ENCODE data around the gene N4BP3.
"Not testable (repeated sequence)": the region's sequence is repeated elsewhere in the genome, so short reads cannot be mapped to it uniquely, and the experiment has no call there.

The N4BP3 gene

DNA sequence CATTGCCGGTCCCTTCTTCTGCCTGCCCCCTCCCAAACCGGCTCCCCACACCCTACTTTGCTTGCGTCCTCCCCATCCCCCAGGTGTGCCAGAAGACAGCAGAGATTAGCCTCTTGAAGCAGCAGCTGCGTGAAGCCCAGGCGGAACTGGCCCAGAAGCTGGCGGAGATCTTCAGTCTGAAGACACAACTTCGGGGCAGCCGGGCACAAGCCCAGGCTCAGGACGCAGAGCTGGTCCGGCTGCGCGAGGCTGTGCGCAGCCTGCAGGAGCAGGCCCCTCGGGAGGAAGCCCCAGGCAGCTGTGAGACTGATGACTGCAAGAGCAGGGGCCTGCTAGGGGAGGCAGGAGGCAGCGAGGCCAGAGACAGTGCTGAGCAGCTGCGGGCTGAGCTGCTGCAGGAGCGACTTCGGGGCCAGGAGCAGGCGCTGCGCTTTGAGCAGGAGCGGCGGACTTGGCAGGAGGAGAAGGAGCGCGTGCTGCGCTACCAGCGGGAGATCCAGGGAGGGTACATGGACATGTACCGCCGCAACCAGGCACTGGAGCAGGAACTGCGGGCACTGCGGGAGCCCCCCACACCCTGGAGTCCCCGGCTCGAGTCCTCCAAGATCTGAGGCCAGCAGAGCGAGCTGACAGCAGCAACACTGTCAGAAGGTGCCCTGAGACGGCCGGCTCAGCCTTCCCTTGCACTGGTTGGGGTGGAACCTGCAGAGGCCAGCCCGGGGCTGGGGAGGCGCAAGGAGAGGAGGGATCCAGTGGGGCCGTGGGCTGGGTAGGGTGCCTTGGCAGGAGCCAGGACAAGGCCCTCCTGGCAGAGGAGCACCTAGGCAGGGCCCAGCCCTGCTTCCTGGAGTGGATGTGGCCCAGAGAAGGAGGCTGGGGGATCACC is 8.3 kb downstream of the N4BP3 start:
- DNase-seq (ENCODE audit: low read depth, low spot score), result no peak

- DNase-seq (ENCODE audit: low read depth, low spot score), result no peak
Observed at GRCh38 chr5:178122346-178122745, 9.0 kb downstream of the N4BP3 start.

- DNase-seq (ENCODE audit: low read depth, low spot score), result no peak
Observed at GRCh38 chr5:178123094-178123965, 10.0 kb downstream of the N4BP3 start.

DNA sequence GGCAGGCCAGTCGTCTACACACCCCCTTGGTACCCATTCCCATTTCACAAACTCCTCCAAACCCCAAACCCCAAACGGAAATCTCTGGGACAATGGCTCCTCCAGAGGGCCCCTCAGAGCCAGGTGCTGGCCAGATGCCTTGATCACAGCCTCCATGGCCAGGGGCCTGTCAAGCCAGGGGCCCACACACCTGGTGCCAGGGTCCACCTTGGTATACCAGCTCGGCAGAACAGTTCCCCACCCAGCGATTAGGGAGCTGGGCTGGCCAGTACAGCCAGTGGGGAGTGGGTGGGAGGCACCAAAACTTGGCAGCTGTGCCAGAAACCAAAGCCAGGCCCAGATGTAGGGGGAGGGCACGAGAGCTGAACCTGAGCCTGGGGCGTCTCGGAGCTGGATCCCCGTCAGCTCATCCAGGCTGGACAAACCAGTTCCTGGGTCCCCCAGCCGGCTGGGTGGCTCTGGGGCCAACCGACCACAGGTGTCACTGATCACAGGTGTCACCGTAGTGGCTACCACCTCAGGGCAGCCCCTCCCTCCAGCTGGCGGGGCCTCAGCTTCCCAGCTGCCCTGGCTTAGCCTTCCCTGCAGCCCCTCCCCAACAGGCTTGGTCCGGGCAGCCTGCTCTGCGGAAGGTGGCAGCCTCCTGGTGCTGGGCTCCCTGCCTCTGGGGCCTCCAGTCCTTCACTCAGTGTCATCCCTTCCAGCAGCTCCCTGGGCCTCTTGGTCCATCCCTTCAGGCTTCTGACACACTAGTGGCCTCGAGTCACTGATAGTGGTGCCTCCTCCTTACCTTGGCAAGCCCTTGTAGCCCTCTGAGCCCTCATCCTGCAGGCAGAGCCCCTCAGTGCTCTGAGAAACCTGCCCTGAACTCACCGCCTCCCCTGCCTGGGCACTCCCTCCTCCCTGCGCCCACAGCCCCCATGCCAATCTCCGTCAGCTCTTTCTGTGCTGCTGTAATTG is 10.9 kb downstream of the N4BP3 start:
- no peak for DNase-seq (ENCODE audit: low read depth, low spot score)

DNA sequence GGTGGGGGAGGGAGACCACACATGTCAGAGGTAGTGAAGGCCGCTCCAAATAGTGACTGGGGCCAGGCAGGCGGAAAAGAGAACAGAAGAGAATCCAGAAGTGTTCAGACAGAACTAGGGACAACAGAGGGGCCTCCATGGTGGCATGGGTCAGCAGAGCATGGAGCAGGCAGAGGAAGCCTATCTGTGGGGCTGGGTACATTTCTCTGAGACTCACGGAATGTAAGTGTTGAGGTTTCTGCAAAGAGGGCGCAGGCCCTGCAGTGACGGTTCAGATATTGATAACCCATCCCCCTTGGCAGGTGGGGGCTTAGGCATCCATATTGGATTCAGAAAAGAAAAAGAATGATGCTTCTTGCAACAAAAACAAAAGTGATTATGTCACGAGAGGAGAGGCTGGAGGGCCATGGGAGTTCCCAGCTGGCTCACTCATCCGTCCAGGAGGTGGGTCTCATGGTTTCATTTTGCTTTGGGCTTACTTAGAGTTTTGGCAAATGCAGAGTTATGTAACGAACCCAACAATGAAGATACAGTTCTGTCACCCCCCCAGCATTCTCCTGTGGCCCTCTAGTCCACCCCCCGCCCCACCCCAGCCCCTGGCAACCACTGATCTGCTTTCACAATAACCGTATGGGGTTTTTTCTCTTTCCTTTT is 12.0 kb downstream of the N4BP3 start:
- no peak for DNase-seq (ENCODE audit: low read depth, low spot score)

DNA sequence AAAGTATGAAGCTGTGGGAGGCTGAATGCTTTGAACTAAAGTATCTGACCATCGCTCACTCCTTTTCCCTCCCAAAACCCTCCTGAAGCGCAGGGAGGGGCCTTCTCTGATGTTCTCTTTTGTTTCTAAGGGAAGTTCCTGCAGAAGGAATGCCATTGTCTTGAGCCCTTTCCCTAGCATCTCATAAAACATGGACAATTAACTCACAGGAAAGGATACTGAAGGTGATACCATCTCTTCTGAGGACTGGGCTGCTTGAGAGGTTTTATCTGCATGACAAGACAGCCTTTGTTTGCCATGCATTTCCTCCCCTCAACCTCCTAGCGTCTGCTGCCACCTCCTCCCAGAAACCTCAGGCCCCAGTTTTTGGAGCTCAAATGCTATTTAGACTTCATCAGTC is 13.2 kb downstream of the N4BP3 start:
- DNase-seq (ENCODE audit: low read depth, low spot score), result peak; percentile 100

DNA sequence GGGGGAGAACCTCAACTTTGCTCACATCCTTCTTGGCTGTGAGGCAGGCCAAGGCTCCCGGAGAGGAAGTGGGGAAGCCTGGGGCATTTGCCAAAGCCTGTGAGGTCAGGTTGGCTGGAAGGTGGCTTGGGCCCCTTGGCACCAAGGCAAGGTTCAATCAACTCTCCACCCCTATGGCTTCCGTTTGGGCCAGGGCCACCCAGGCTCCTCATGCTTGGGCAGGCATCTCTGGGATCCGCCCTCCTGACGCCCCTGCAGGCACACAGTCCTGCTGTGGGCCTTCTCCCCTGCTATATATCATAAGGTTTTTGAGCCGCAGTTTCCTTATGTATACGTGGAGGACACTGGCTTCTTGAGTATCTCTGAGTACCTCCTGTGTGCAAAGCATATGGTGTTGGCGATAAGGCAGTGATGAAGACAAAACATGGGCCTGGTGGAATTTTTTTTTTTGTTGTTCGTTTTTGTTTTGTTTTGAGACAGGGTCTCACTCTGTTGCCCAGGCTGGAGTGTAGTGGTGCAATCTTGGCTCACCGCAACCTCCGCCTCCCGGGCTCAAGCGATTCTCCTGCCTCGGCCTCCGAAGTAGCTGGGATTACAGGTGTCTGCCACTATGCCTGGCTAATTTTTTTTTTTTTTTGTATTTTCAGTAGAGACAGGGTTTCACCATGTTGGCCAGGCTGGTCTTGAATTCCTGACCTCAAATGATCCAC is 14.1 kb downstream of the N4BP3 start:
- DNase-seq (ENCODE audit: low read depth, low spot score), result not testable (repeated sequence)

DNA sequence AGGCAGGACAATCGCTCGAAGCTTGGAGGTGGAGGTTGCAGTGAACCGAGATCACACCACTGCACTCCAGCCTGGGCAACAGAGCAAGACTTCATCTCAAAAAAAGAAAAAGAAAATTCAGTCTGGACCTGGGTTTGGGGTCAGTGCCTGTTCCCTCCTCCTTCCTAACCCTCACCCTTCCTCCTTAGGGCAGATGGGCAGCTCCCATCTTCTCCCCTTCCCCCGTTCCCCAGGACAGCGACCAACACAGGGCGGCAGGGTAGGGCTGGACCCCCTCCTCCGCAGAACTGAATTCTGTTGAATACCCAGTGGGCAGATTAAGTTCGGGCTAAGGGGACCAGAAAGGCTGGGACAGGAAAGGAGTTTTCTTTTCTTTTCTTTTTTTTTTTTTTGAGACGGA is 16.0 kb downstream of the N4BP3 start:
- DNase-seq (ENCODE audit: low read depth, low spot score), result no peak

GRCh38 chr5:178130234-178130575 is 16.9 kb downstream of the N4BP3 start:
- not testable (repeated sequence) for DNase-seq (ENCODE audit: low read depth, low spot score)

DNA sequence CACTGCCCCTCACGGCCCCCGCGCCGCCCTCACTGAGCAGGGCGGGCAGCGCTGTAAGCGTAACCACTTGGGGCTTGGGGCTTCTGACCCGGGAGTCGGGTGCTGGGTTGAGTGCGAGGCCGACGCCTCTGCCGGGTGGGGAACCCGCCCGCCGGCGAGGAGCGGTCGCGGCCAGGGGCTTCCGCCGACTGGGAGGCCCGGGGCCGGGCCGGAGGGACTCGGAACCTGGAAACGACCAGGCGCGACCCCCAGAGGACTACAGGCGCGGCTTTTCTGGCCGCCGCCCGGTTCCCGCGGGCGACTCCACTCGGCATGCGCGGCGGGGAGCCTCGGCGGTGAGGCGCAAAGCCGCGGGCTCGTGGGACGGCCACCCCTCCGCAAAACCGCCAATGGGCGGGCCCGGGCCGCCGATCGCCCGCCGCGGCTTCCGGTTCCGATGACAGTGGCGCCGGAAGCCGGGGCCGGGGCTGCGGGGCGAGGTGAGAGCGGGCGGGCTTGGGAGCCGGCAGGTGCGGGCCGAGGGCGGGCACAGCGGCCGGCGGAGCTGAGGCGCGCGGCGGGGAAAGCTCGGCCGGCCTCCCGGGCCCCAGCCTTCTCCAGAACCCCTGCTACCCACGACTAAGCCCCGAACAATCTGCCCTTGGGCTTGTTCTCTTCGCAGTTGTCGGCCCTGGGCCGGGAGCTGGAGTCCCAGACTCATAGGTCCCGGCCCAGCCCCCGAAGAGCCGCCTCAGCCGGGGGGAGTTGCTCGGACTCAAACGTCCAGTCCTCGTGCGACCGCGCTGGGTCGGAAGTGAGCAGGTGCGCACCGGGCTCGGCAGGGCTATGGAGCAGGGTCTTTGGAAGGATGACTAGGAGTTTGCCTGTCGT is 17.5 kb downstream of the N4BP3 start, which contains the start of gene RMND5B:
TSS of gene RMND5B (plus strand) at position 439 of the 870 bp plus-strand sequence. CDS start 7,106 bp downstream, outside the sequence.
- no peak for DNase-seq (ENCODE audit: low read depth, low spot score)

GRCh38 chr5:178131446-178131996 is 18.2 kb downstream of the N4BP3 start:
- DNase-seq (ENCODE audit: low read depth, low spot score), result no peak

- DNase-seq (ENCODE audit: low read depth, low spot score), result no peak
Observed at GRCh38 chr5:178136990-178137389, 23.7 kb downstream of the N4BP3 start.

DNA sequence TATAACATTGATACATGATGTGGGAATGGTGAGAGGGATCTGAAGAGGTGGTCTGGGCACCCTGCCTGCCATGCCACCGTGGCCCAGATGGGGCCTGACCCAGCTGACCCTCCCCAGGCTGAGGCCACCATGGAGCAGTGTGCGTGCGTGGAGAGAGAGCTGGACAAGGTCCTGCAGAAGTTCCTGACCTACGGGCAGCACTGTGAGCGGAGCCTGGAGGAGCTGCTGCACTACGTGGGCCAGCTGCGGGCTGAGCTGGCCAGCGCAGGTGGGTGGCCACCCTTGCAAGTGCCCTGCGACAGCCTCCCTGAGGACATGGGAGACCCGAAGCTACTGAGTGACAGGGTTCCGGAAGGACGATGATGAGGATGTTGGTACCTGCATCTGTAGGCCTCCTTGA is 24.7 kb downstream of the N4BP3 start:
- DNase-seq (ENCODE audit: low read depth, low spot score), result no peak

DNA sequence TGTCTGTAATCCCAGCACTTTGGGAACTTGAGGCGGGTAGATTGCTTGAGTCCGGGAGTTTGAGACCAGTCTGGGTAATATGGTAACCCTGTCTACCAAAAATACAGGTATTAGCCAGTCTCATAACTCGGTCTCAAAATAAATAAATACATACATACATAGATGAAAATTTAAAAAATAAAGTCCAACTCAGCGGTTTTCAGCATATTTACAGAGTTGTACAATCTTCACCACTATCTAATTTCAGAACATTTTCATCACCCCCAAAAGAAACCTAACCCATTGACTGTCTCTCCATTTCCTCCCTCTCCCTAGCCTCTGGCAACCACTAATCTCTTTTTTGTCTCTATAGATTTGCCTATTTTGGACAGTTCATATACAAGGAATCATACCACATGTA is 28.2 kb downstream of the N4BP3 start:
- DNase-seq (ENCODE audit: low read depth, low spot score), result no peak

DNA sequence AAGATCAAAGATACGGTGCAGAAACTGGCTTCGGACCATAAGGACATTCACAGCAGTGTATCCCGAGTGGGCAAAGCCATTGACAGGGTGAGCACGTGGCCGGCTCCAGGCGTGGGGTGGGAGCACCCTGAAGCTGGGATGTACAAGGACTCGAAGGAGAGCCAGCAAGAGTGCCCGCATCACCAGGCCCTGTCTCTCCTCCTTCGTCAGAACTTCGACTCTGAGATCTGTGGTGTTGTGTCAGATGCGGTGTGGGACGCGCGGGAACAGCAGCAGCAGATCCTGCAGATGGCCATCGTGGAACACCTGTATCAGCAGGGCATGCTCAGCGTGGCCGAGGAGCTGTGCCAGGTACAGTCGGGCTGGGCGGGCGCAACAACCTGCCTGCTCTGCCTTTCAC is 29.3 kb downstream of the N4BP3 start:
- no peak for DNase-seq (ENCODE audit: low read depth, low spot score)

- no peak for DNase-seq (ENCODE audit: low read depth, low spot score)
Observed at GRCh38 chr5:178143246-178143645, 29.9 kb downstream of the N4BP3 start.

- no peak for DNase-seq (ENCODE audit: low read depth, low spot score)
Observed at GRCh38 chr5:178143901-178144300, 30.6 kb downstream of the N4BP3 start.

DNA sequence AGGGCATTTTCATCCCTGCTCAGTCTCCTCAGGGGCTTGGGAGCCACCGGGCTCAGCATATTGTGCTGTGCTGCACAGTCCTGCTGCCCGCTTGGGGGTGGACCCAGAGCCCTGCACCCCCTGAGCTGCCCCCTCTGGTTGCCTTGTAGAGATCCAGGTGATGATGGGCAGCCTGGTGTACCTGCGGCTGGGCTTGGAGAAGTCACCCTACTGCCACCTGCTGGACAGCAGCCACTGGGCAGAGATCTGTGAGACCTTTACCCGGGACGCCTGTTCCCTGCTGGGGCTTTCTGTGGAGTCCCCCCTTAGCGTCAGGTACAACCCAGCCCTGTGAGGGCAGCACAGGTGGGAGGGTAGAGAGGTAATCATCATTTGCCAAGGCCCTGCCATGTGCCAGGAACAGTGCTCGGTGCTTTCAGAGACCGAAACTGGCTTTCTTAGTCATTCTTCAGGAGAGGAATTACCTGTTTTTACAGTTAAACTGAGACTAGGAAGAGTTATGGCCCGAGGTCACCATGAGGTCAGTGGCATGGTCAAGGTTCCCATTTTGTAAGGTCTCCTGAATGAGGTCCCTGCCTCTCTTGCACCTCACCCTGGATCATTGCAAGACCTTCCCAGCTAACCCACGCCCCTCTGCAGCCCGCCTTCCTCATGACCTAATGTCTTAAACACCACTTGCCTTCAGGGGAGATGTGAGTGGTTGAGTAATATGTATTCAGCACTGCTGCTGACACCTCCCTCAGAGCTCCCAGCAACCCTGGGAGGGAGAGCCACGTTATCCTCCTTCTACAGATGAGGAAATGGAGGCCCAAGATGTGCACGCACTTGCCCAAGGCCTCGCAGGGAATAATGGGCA is 32.9 kb downstream of the N4BP3 start:
- DNase-seq (ENCODE audit: low read depth, low spot score), result no peak

Measured in iPS DF 19.7 (cell line).